ENCODE data around the gene EIF2A.

Gene EIF2A

DNA sequence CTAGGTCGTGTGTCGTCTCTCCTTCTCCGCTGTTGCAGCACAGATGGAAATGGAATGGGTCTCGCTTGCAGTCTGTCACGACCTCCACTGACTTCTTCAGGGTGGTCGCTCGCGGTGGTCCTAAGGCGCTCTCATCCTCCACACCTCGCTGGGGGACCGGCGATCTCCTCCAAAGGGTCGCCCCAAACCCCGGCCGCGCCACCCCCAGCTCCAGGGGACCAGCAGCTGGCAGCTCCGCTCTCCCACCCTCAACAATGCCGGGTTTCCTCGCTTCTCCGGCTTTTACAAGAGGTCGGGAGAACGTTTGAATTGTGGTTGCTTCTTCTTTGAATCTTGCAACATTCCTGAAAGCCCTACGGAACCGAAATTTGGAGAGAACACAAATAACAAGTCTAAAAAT, 26.2 kb upstream of the EIF2A start:
- 93 to 94% methylated on average over 24 of the region's 24 CpGs for WGBS, 2 experiments
- Histone ChIP-seq H3K36me3 (ENCODE audit: control insufficient read depth, insufficient read depth, low read length) (no peaks in the 10 kb centered on the region), H3K4me3 (ENCODE audit: insufficient read depth, low read depth, low read length) (no peak overlapping the region), H3K9me3 (ENCODE audit: control insufficient read depth, low read length) (no peaks in the 10 kb centered on the region), H3K4me1 (ENCODE audit: control insufficient read depth, insufficient read depth, low read length) (no peaks in the 10 kb centered on the region), H3K27ac (ENCODE audit: insufficient read depth, low read depth, low read length, poor library complexity, severe bottlenecking) (no peak overlapping the region), H3K27me3 (ENCODE audit: control insufficient read depth, insufficient read depth, low read length, poor library complexity, severe bottlenecking) (no peaks in the 10 kb centered on the region)

DNA sequence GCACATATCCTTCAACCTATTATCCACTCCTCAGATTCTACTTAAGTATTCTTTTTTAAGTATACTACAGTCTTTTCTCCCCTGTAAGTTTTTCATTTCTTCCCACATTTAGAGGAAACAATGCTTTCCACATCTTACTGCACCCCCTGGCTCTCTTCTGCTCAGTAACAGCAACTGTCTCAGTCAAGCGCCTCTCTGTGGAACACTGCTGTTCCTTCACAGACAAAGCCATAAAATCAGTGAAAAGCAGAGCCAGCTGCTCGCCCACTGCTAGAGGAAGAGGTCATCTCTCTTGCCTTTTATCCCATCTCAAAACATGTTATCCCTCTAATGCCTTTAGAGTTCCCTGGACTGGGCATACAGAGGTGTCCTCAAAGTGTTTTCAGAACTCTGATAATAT, 25.1 kb upstream of the EIF2A start:
- Histone ChIP-seq H3K27ac (ENCODE audit: insufficient read depth, low read depth, low read length, poor library complexity, severe bottlenecking) (no peak overlapping the region), H3K36me3 (ENCODE audit: control insufficient read depth, insufficient read depth, low read length) (no peaks in the 10 kb centered on the region), H3K4me1 (ENCODE audit: control insufficient read depth, insufficient read depth, low read length) (no peaks in the 10 kb centered on the region), H3K4me3 (ENCODE audit: insufficient read depth, low read depth, low read length) (no peak overlapping the region), H3K9me3 (ENCODE audit: control insufficient read depth, low read length) (no peaks in the 10 kb centered on the region), H3K27me3 (ENCODE audit: control insufficient read depth, insufficient read depth, low read length, poor library complexity, severe bottlenecking) (no peaks in the 10 kb centered on the region)
- WGBS, 2 experiments, result 55 to 67% methylated on average over 2 of the region's 2 CpGs

DNA sequence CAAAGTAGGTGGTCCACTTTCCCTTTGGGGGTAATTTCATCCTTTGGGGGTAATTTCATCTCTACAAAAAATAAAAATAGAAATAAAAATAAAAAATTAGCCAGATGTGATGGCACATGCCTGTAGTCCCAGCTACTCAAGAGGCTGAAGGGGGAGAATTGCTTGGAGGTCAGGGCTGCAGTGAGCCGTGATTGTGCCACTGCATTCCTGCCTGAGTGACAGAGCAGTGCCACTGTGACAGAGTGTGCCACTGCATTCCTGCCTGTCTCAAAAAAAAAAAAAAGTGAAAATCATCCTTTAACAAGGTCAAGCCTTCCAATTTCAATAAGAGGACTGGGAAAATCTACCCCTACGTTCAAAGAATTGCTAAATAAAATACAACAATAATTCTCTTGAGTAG, 23.0 kb upstream of the EIF2A start:
- no peaks in the 10 kb centered on the region for H3K4me1 ChIP-seq (ENCODE audit: control insufficient read depth, insufficient read depth, low read length)
- no peaks in the 10 kb centered on the region for H3K9me3 ChIP-seq (ENCODE audit: control insufficient read depth, low read length)
- H3K4me3 ChIP-seq (ENCODE audit: insufficient read depth, low read depth, low read length), result no peak overlapping the region
- no peaks in the 10 kb centered on the region for H3K36me3 ChIP-seq (ENCODE audit: control insufficient read depth, insufficient read depth, low read length)
- H3K27ac ChIP-seq (ENCODE audit: insufficient read depth, low read depth, low read length, poor library complexity, severe bottlenecking), result no peak overlapping the region
- no peaks in the 10 kb centered on the region for H3K27me3 ChIP-seq (ENCODE audit: control insufficient read depth, insufficient read depth, low read length, poor library complexity, severe bottlenecking)
- 85 to 88% methylated on average over 2 of the region's 2 CpGs for WGBS, 2 experiments

DNA sequence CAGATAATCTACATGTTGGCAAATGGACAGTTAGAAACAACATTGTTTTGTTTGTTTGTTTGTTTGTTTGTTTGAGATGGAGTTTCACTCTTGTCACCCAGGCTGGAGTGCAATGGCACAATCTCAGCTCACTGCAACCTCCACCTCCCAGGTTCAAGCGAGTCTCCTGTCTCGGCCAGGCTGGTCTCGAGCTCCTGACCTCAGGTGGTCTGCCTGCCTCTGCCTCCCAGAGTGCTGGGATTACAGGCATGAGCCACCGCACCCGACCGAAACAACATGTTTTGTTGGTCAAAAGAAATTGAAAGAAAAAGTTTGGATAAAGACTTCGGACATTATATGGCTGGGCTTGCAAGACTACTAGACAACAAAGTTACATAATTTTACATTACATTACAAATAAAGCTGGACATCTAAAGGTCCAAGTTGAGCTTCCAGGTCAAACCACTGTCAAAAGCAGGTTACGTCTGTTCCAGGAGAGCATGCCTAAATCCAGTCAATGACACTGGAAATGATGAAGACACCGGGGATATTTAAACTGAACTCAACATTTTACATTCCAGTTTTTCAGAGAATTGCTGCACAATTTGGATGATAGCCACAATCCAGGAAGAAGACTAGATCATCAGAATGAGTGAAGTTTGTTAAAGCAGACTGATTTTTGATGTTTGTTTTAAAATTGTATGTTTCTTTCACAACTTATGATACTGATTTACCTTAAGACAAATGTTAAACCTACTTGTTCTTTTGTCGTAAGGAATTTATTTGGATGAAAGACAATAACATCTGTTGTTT, 18.9 kb upstream of the EIF2A start:
- Histone ChIP-seq H3K27me3 (ENCODE audit: control insufficient read depth, insufficient read depth, low read length, poor library complexity, severe bottlenecking) (no peaks in the 10 kb centered on the region), H3K27ac (ENCODE audit: insufficient read depth, low read depth, low read length, poor library complexity, severe bottlenecking) (no peak overlapping the region), H3K4me1 (ENCODE audit: control insufficient read depth, insufficient read depth, low read length) (no peaks in the 10 kb centered on the region), H3K36me3 (ENCODE audit: control insufficient read depth, insufficient read depth, low read length) (no peaks in the 10 kb centered on the region), H3K4me3 (ENCODE audit: insufficient read depth, low read depth, low read length) (no peak overlapping the region), H3K9me3 (ENCODE audit: control insufficient read depth, low read length) (no peaks in the 10 kb centered on the region)
- WGBS, 2 experiments, result 70 to 77% methylated on average over 9 to 10 of the region's 10 CpGs

DNA sequence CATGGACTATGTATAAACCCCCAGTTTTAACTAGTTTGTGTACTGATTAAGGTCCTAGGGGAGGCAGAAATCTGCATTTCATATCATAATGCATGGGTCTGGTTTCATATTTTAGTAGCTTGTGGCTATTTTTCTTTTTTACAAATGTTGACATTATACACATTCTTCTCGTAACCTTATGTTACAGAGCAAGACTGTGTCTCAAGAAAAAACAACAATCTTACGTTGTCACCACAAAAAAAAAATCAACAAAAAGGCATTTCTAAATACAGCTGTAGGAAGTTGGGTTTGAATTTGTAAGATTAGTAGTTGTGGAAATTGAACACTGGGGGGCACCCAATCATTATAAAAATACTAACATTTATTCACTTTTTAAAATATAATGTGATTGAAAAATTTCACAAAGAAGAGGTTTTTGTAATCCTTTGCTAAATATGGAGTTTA, 18.2 kb upstream of the EIF2A start:
- H3K9me3 ChIP-seq (ENCODE audit: control insufficient read depth, low read length), result no peaks in the 10 kb centered on the region
- no peaks in the 10 kb centered on the region for H3K36me3 ChIP-seq (ENCODE audit: control insufficient read depth, insufficient read depth, low read length)
- 83% methylated on average over 2 of the region's 2 CpGs; no CpG with 5 or more reads in 1 of the 2 experiments for WGBS, 2 experiments
- no peak overlapping the region for H3K27ac ChIP-seq (ENCODE audit: insufficient read depth, low read depth, low read length, poor library complexity, severe bottlenecking)
- no peaks in the 10 kb centered on the region for H3K27me3 ChIP-seq (ENCODE audit: control insufficient read depth, insufficient read depth, low read length, poor library complexity, severe bottlenecking)
- H3K4me3 ChIP-seq (ENCODE audit: insufficient read depth, low read depth, low read length), result no peak overlapping the region
- H3K4me1 ChIP-seq (ENCODE audit: control insufficient read depth, insufficient read depth, low read length), result no peaks in the 10 kb centered on the region

DNA sequence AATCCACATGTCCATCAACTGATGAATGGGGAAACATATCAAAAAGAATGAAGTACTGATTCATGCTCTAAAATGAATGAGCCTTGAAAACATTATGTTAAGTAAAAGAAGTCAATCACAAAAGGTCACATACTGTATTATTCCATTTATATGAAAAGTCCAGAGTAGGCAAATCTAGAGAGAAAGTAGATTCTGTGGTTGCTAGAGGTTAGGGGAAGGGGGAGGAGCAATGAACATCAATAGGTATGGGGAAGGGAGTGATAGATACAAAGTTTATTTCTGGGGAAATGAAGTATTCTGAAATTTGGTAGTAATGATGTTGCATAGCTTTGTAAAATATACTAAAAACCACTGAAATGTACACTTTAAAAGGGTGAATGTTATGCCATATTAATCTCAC, 14.8 kb upstream of the EIF2A start:
- Histone ChIP-seq H3K4me1 (ENCODE audit: control insufficient read depth, insufficient read depth, low read length) (no peaks in the 10 kb centered on the region), H3K4me3 (ENCODE audit: insufficient read depth, low read depth, low read length) (no peak overlapping the region), H3K27ac (ENCODE audit: insufficient read depth, low read depth, low read length, poor library complexity, severe bottlenecking) (no peak overlapping the region), H3K36me3 (ENCODE audit: control insufficient read depth, insufficient read depth, low read length) (no peaks in the 10 kb centered on the region), H3K9me3 (ENCODE audit: control insufficient read depth, low read length) (no peaks in the 10 kb centered on the region), H3K27me3 (ENCODE audit: control insufficient read depth, insufficient read depth, low read length, poor library complexity, severe bottlenecking) (no peaks in the 10 kb centered on the region)

DNA sequence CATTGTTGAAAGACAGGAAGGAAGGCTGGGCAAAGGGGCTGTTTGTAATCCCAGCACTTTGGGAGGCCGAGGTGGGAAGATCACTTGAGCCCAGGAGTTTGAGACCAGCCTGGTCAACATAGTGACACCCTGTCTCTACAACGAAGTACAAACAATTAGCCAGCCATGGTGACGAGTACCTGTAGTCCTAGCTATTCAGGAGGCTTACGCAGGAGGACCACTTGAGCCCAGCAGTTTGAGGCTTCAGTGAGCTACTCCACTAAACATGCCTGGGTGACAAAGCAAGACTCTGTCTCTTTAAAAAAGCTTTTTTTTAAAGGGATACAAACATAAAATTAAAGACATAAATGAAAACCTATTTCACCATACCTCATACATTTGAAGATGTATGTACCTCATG, 11.4 kb upstream of the EIF2A start:
- Histone ChIP-seq H3K36me3 (ENCODE audit: control insufficient read depth, insufficient read depth, low read length) (no peaks in the 10 kb centered on the region), H3K4me1 (ENCODE audit: control insufficient read depth, insufficient read depth, low read length) (no peaks in the 10 kb centered on the region), H3K27ac (ENCODE audit: insufficient read depth, low read depth, low read length, poor library complexity, severe bottlenecking) (no peak overlapping the region), H3K27me3 (ENCODE audit: control insufficient read depth, insufficient read depth, low read length, poor library complexity, severe bottlenecking) (no peaks in the 10 kb centered on the region), H3K4me3 (ENCODE audit: insufficient read depth, low read depth, low read length) (no peak overlapping the region), H3K9me3 (ENCODE audit: control insufficient read depth, low read length) (no peaks in the 10 kb centered on the region)
- 59 to 61% methylated on average over 4 of the region's 4 CpGs for WGBS, 2 experiments

DNA sequence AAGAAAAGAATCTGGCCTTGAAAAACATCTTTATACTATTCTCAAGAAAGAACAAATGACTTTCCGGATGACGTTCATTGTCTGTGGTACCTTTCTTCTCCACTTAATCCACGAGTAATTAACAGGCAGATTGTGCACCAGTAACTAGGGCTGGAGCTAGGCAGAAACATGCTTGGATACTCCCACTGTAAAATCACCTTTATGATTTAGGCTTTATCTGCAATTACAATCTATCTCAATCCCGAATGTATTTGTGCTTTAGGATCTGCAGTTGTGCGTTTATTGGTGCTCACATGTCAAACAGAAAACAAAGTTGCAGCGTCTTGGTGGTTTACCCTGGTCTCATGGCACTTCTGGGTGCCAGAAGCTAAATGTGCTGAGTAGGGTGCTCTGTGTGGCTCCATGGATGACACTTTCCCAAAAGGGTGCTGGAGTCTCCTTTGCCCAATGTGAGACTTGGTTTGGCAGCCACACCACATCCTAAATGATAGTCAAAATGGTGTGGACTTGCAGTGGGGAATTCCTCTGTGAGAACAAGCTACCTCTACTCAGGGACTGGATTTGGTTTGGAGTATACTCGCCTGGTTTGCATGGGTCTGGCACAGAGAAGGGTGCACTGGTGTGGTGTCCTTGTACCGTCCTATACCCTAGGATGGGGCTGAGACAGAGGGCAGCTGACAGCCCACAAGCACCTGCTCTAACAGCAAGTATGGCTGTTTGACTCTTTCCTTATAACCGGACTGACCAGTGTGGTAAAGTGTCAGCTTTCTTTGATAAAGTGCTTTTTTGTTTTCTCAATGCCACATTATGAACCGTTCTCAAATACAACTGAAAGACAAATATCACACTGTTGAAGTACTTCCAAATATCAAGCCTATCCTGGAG, 8.0 kb upstream of the EIF2A start:
- 85 to 93% methylated on average over 10 of the region's 10 CpGs for WGBS, 2 experiments

DNA sequence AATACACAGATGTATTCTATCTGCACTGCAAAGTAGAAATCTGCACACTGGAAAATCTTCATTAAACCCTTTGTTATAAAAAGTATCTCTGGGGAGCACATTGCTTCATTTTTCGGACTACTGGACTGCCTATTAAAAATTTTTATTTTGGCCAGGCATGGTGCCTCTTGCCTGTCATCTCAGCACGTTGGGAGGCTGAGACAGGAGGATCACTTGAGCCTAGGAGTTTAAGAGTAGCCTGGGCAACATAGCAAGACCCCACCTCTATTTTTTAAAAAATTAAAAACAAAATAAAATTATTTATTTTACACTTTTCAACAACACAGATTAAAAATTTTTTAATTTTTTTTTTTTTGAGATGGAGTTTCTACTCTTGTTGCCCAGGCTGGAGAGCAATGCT, 6.3 kb upstream of the EIF2A start:
- Histone ChIP-seq H3K4me3 (ENCODE audit: insufficient read depth, low read depth, low read length) (no peak overlapping the region), H3K4me1 (ENCODE audit: control insufficient read depth, insufficient read depth, low read length) (peaks cover 6% of the 10 kb centered on the region), H3K27me3 (ENCODE audit: control insufficient read depth, insufficient read depth, low read length, poor library complexity, severe bottlenecking) (no peaks in the 10 kb centered on the region), H3K36me3 (ENCODE audit: control insufficient read depth, insufficient read depth, low read length) (peaks cover 4% of the 10 kb centered on the region), H3K27ac (ENCODE audit: insufficient read depth, low read depth, low read length, poor library complexity, severe bottlenecking) (no peak overlapping the region), H3K9me3 (ENCODE audit: control insufficient read depth, low read length) (no peaks in the 10 kb centered on the region)
- 100% methylated on average over 2 of the region's 2 CpGs for WGBS, 2 experiments

More for the DNA sequence above, 8.0 kb upstream of the EIF2A start:
- H3K27ac ChIP-seq (ENCODE audit: insufficient read depth, low read depth, low read length, poor library complexity, severe bottlenecking), result no peak overlapping the region
- H3K4me3 ChIP-seq (ENCODE audit: insufficient read depth, low read depth, low read length), result no peak overlapping the region
- no peaks in the 10 kb centered on the region for H3K27me3 ChIP-seq (ENCODE audit: control insufficient read depth, insufficient read depth, low read length, poor library complexity, severe bottlenecking)
- H3K9me3 ChIP-seq (ENCODE audit: control insufficient read depth, low read length), result no peaks in the 10 kb centered on the region
- H3K4me1 ChIP-seq (ENCODE audit: control insufficient read depth, insufficient read depth, low read length), result no peaks in the 10 kb centered on the region
- H3K36me3 ChIP-seq (ENCODE audit: control insufficient read depth, insufficient read depth, low read length), result peaks cover 4% of the 10 kb centered on the region

DNA sequence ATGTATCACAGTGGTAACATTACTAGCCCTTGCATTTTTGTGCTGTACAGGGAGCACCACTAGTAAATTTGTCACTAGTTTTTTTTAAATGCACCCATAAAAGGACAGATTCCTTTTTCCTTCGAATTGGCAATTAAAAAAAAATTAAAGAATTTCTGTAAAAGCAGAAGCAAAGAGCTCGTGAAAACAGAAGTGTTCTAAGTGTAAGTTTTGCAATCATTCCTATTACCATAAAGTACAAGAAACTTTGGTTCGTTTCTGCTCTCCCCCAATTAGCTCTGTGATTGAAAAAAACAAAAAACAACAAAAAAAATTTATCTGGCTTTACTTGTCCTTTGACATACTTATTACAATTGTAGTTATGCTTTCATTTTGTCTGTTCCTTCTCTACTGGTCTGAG, 5.6 kb upstream of the EIF2A start:
- WGBS, 2 experiments, result 85 to 96% methylated on average over 2 to 3 of the region's 3 CpGs
- H3K27me3 ChIP-seq (ENCODE audit: control insufficient read depth, insufficient read depth, low read length, poor library complexity, severe bottlenecking), result no peaks in the 10 kb centered on the region
- H3K4me3 ChIP-seq (ENCODE audit: insufficient read depth, low read depth, low read length), result no peak overlapping the region
- H3K27ac ChIP-seq (ENCODE audit: insufficient read depth, low read depth, low read length, poor library complexity, severe bottlenecking), result no peak overlapping the region
- H3K36me3 ChIP-seq (ENCODE audit: control insufficient read depth, insufficient read depth, low read length), result peaks cover 4% of the 10 kb centered on the region
- H3K4me1 ChIP-seq (ENCODE audit: control insufficient read depth, insufficient read depth, low read length), result peaks cover 6% of the 10 kb centered on the region
- H3K9me3 ChIP-seq (ENCODE audit: control insufficient read depth, low read length), result no peaks in the 10 kb centered on the region
